Breast epithelium (tissue), 3 donors: Measurements from ENCODE around the gene SFT2D3.

Experiments
- CTCF ChIP-seq, 3 donors: fragments of 450-650 bp; IDR thresholded peaks; one replicate each; pipeline ENCODE4 v1.5.1; 2016 to 2017; ENCODE audit warnings: antibody characterized with exemption in 3 of 3, mild to moderate bottlenecking in 3 of 3, moderate library complexity in 3 of 3
- POLR2A ChIP-seq: fragments of 450-650 bp; IDR thresholded peaks from one replicate; pipeline ENCODE4 v1.6.1; 2016; ENCODE audit warnings: antibody characterized with exemption, mild to moderate bottlenecking, moderate library complexity

- TF ChIP-seq POLR2A (no peak), CTCF (IDR thresholded peaks at IDR 0.05) (no peak)
These were observed 32.2 kb upstream of the SFT2D3 start for GRCh38 chr2:127669056-127669455.
